Ishikawa (cell line): ENCODE measurements around the gene DNAJC17.

Source experiments
- EP300 ChIP-seq: IDR thresholded peaks from 2 replicates; pipeline ENCODE4 v1.6.1; 2012; ENCODE audit warnings: borderline replicate concordance
- FOXM1 ChIP-seq: IDR thresholded peaks from 2 replicates; pipeline ENCODE4 v1.6.1; 2012; ENCODE audit warnings: low read depth, borderline replicate concordance
- TAF1 ChIP-seq: IDR thresholded peaks from 2 replicates; pipeline ENCODE4 v1.6.1; 2012; ENCODE audit warnings: low read depth, mild to moderate bottlenecking
- TEAD4 ChIP-seq: IDR thresholded peaks from 2 replicates; pipeline ENCODE4 v1.6.1; 2012
- ZBTB7A ChIP-seq: IDR thresholded peaks from 2 replicates; pipeline ENCODE4 v1.6.1; 2012; ENCODE audit warnings: low read depth

DNA sequence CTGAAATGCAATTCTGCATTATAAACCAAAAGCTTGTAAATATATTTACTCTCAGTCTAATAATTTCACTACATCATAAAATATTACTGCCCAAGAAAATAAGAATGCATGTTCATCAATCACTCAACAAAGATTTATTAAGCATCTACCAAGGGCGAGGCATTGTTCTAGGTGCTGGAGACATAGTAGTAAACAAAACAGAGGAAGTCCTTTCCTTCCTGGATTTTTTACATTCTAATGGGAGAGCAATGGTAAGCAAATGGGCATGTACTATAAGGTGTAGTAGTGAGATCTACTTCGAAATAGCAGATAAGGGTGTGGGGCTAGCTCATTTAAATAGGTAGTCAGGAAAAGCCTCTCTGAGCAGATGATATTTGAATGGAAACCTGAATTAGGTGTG lies 11.2 kb downstream of the DNAJC17 start:
- TF ChIP-seq EP300 (no peak), FOXM1 (no peak), TEAD4 (no peak), ZBTB7A (no peak), TAF1 (no peak)
